Myocyte (in vitro differentiated cells): Measurements from ENCODE around the gene OXSR1. TPM values are rescaled to one million over a fixed set of nuclear protein-coding genes. Genes with fewer than 3 reads are reported as not detected.
A peak's percentile ranks its signal among the peaks of the same experiment; 100 is the strongest.
"Not testable (repeated sequence)": the region's sequence is repeated elsewhere in the genome, so short reads cannot be mapped to it uniquely, and the experiment has no call there.

Experiments used
- DNase-seq: peaks from one replicate; pipeline ENCODE4 v3.0.0-alpha.2; 2012; ENCODE audit warnings: low read depth
- total RNA-seq: library from RNA; depleted of rRNA; stranded (reverse); fragments of >200 nt; gene quantifications from 2 replicates; pipeline ENCODE4 v1.2.3, GENCODE V29; 2014

The OXSR1 gene
- total RNA-seq, 1 donor from 2014 or later, result 57.5 TPM

GRCh38 chr3:38127611-38128302 is 37.6 kb upstream of the OXSR1 start:
- DNase-seq, result no peak

- DNase-seq, result no peak
Measured at GRCh38 chr3:38128303-38128655, 37.1 kb upstream of the OXSR1 start.

GRCh38 chr3:38129058-38129457 is 36.3 kb upstream of the OXSR1 start:
- DNase-seq, result no peak

GRCh38 chr3:38130631-38131065 is 34.7 kb upstream of the OXSR1 start:
- DNase-seq, result peak; percentile 22

GRCh38 chr3:38131621-38132369 is 33.5 kb upstream of the OXSR1 start:
- no peak for DNase-seq

GRCh38 chr3:38133209-38133556 is 32.2 kb upstream of the OXSR1 start:
- DNase-seq, result no peak

GRCh38 chr3:38133557-38134405 is 31.6 kb upstream of the OXSR1 start:
- DNase-seq, result no peak

- DNase-seq, result not testable (repeated sequence)
Measured at GRCh38 chr3:38134517-38135143, 30.7 kb upstream of the OXSR1 start.

- DNase-seq, result not testable (repeated sequence)
Measured at GRCh38 chr3:38135621-38136277, 29.6 kb upstream of the OXSR1 start.

GRCh38 chr3:38136393-38136776 is 29.0 kb upstream of the OXSR1 start:
- DNase-seq, result peak; percentile 58

GRCh38 chr3:38136777-38137614 is 28.3 kb upstream of the OXSR1 start, which contains the start of gene ACAA1:
Gene ACAA1 (minus strand): TSS chr3:38137127. CDS start chr3:38137035, 92 bp downstream.
- DNase-seq, result peak; percentile 99

- DNase-seq, result peak; percentile 33
Measured at GRCh38 chr3:38137615-38138348, 27.6 kb upstream of the OXSR1 start.

GRCh38 chr3:38138349-38139190 is 26.8 kb upstream of the OXSR1 start, which contains the start of gene MYD88:
Gene MYD88 (plus strand): TSS chr3:38138661. CDS start chr3:38138701, 40 bp downstream.
- peak; percentile 69 for DNase-seq

GRCh38 chr3:38139191-38139590 is 26.1 kb upstream of the OXSR1 start:
- DNase-seq, result no peak

GRCh38 chr3:38139652-38140051 is 25.7 kb upstream of the OXSR1 start:
- no peak for DNase-seq

GRCh38 chr3:38140326-38141172 is 24.8 kb upstream of the OXSR1 start:
- no peak for DNase-seq
